Erythroblast (primary cell): ENCODE data around the gene OR10T2.

Experiments used
- GATA1 ChIP-seq: IDR thresholded peaks from 2 replicates; pipeline ENCODE4 v1.6.1; 2011; ENCODE audit warnings: low read depth, mild to moderate bottlenecking, control low read depth, low read length, moderate library complexity
- POLR2A ChIP-seq: IDR thresholded peaks from 2 replicates; pipeline ENCODE4 v1.6.1; 2011; ENCODE audit warnings: mild to moderate bottlenecking, low read length

DNA sequence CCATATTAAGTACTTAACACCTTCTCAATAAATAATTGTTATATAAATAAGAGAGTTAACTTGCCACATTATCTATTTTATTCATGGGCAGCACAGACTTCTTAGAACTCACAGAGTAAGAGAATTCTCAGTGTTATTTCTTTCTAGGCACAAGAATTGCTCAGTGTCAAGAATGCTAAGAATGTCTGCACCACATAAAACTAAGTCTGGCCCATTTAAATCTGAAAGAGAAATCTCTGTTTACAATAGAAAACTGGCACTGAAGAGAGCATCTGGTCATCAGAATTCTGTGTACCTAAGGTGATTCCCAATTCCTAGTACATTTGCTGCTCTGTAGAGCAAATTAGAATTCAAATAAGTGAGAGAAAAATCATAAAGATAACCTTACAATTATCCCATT, 22.9 kb upstream of the OR10T2 start:
- TF ChIP-seq POLR2A: no peak
- no peak for TF ChIP-seq GATA1
